Esophagus muscularis mucosa (tissue), 4 donors: Measurements from ENCODE around the gene C5orf46.

Experiments used
- CTCF ChIP-seq, 3 experiments: fragments of 200-600 bp in 2 of 3; fragments of 450-650 bp in 1 of 3; sonication (generic) in 2 of 3; IDR thresholded peaks; one replicate each; pipeline ENCODE4 v1.5.1; 2017 to 2019; ENCODE audit warnings: antibody characterized with exemption in 3 of 3, mild to moderate bottlenecking in 2 of 3, moderate library complexity in 1 of 3
- EP300 ChIP-seq: sonication (generic); formaldehyde crosslinking; IDR thresholded peaks from one replicate; pipeline ENCODE4 v1.6.1; 2017; ENCODE audit warnings: antibody characterized with exemption
- POLR2A ChIP-seq: fragments of 450-650 bp; IDR thresholded peaks from one replicate; pipeline ENCODE4 v1.6.1; 2017; ENCODE audit warnings: antibody characterized with exemption, moderate library complexity, mild to moderate bottlenecking, low read depth
- POLR2AphosphoS5 ChIP-seq, 2 donors: sonication (generic); formaldehyde crosslinking; IDR thresholded peaks; one replicate each; pipeline ENCODE4 v1.6.1; 2017; ENCODE audit warnings: antibody characterized with exemption in 2 of 2

GRCh38 chr5:147892696-147893296 lies 13.5 kb downstream of the C5orf46 start:
- TF ChIP-seq CTCF (IDR thresholded peaks at IDR 0.05) = no peak
- TF ChIP-seq POLR2A = no peak
- no peak for TF ChIP-seq POLR2AphosphoS5 (IDR thresholded peaks at IDR 0.05)
- TF ChIP-seq EP300 = no peak
